CD8-positive, alpha-beta memory T cell (primary cell): ENCODE measurements around the gene ZFAND3. TPM values are rescaled to one million over a fixed set of nuclear protein-coding genes. Genes with fewer than 3 reads are reported as not detected.

Source experiments
- CTCF ChIA-PET: fragments of 350-600 bp; sonication (Branson Sonifier 250); formaldehyde crosslinking; loops from one replicate; lab custom pipeline; 2021; ENCODE audit warnings: antibody characterized with exemption; lab: Charles Lee
- POLR2A ChIA-PET: fragments of 350-600 bp; sonication (Branson Sonifier 250); formaldehyde crosslinking; loops from one replicate; lab custom pipeline; 2021; ENCODE audit warnings: antibody characterized with exemption; lab: Charles Lee
- DNase-seq, 5 donors: peaks; one replicate each; pipeline versions ENCODE4 v3.0.0 to v3.0.0-alpha.2; 2020 to 2022; ENCODE audit warnings: mixed read lengths in 1 of 5
- H3K27ac ChIP-seq: one replicate; pipeline ENCODE4 v1.7.0; 2013; ENCODE audit warnings: low read depth, mild to moderate bottlenecking, low read length, moderate library complexity
- H3K27me3 ChIP-seq: 2 replicates; pipeline ENCODE4 v1.7.0; 2013; ENCODE audit warnings: low read length, mild to moderate bottlenecking; ENCODE audit not compliant: insufficient read depth, poor library complexity, severe bottlenecking
- H3K36me3 ChIP-seq: 2 replicates; pipeline ENCODE4 v1.7.0; 2013; ENCODE audit warnings: mild to moderate bottlenecking, low read length, moderate library complexity; ENCODE audit not compliant: insufficient read depth
- H3K4me1 ChIP-seq: 2 replicates; pipeline ENCODE4 v1.7.0; 2013; ENCODE audit warnings: mild to moderate bottlenecking, low read length, moderate library complexity; ENCODE audit not compliant: insufficient read depth
- H3K4me3 ChIP-seq: 2 replicates; pipeline ENCODE4 v1.7.0; 2013; ENCODE audit warnings: mild to moderate bottlenecking, low read length
- H3K9me3 ChIP-seq: 2 replicates; pipeline ENCODE4 v1.7.0; 2013; ENCODE audit warnings: mild to moderate bottlenecking, low read length
- H3K27ac Mint-ChIP-seq, 8 donors: one replicate each; pipeline ENCODE4 v1.8.0; 2020 to 2021; ENCODE audit warnings: mixed read lengths in 8 of 8, mild to moderate bottlenecking in 6 of 8, inconsistent platforms in 3 of 8, moderate library complexity in 3 of 8
- H3K27me3 Mint-ChIP-seq, 2 donors: one replicate each; pipeline ENCODE4 v1.8.0; 2020 to 2021; ENCODE audit warnings: mixed read lengths in 2 of 2, mild to moderate bottlenecking in 1 of 2, moderate library complexity in 1 of 2
- H3K36me3 Mint-ChIP-seq, 3 donors: one replicate each; pipeline ENCODE4 v1.8.0; 2020 to 2021; ENCODE audit warnings: mixed read lengths in 3 of 3, inconsistent platforms in 1 of 3, mild to moderate bottlenecking in 1 of 3
- H3K4me1 Mint-ChIP-seq, 3 donors: one replicate each; pipeline ENCODE4 v1.8.0; 2020 to 2021; ENCODE audit warnings: mixed read lengths in 3 of 3, inconsistent platforms in 1 of 3, mild to moderate bottlenecking in 1 of 3
- H3K4me3 Mint-ChIP-seq, 7 donors: one replicate each; pipeline ENCODE4 v1.8.0; 2020 to 2021; ENCODE audit warnings: mixed read lengths in 7 of 7, mild to moderate bottlenecking in 6 of 7, moderate library complexity in 4 of 7, inconsistent platforms in 2 of 7
- H3K9me3 Mint-ChIP-seq, 5 donors: one replicate each; pipeline ENCODE4 v1.8.0; 2020 to 2022; ENCODE audit warnings: mixed read lengths in 5 of 5, mild to moderate bottlenecking in 3 of 5, moderate library complexity in 2 of 5, inconsistent platforms in 1 of 5
- polyA plus RNA-seq: library from polyadenylated mRNA; unstranded; fragments of 300-500 nt; fragmentation: Illumina TruSeq; gene quantifications from one replicate; pipeline ENCODE4 v1.2.3, GENCODE V29; 2021
- total RNA-seq, 2 experiments: library from RNA; stranded (reverse); gene quantifications; one replicate each; pipeline ENCODE4 v1.2.3, GENCODE V29; 2021

Gene ZFAND3
- total and polyA plus RNA-seq, 3 experiments from 2014 or later: 5.2 to 29.4 (median 29.1) TPM

DNA sequence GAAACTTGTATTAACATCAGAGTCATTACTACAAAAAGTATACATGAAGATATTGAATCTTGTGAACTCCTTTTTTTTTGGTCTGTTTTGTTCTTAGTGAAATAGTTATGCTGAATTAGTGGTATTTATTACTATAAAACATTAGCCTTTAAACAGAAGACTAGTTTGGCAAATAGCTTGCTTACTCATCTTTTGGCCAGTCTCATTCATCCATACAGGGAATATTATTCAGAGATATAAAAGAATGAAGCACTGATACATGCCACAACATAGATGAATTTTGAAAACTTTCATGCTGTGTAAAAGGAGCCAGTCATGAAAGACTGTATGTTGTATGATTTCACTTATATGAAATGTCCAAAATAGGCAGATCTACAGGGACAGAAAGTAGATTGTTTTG lies 205.9 kb downstream of the ZFAND3 start:
- Mint-ChIP-seq H3K9me3 (peaks cover 0 to 10% (median 0%) of the 10 kb centered on the region in 5 donors), H3K27me3 (no peaks in the 10 kb centered on the region), H3K36me3 (peaks cover 0 to 2% (median 0%) of the 10 kb centered on the region in 3 donors), H3K27ac (no peak overlapping the region), H3K4me3 (no peak overlapping the region), H3K4me1 (peaks cover 48 to 71% (median 67%) of the 10 kb centered on the region in 3 donors)
- no peak overlapping the region for H3K27ac ChIP-seq
- peaks cover 6% of the 10 kb centered on the region for H3K4me1 ChIP-seq
- no peaks in the 10 kb centered on the region for H3K27me3 ChIP-seq
- H3K9me3 ChIP-seq: no peaks in the 10 kb centered on the region
- no peak overlapping the region for H3K4me3 ChIP-seq
- H3K36me3 ChIP-seq: no peaks in the 10 kb centered on the region
- POLR2A ChIA-PET: no interaction called here
- DNase-seq: no peak
- CTCF ChIA-PET: no interaction called here

DNA sequence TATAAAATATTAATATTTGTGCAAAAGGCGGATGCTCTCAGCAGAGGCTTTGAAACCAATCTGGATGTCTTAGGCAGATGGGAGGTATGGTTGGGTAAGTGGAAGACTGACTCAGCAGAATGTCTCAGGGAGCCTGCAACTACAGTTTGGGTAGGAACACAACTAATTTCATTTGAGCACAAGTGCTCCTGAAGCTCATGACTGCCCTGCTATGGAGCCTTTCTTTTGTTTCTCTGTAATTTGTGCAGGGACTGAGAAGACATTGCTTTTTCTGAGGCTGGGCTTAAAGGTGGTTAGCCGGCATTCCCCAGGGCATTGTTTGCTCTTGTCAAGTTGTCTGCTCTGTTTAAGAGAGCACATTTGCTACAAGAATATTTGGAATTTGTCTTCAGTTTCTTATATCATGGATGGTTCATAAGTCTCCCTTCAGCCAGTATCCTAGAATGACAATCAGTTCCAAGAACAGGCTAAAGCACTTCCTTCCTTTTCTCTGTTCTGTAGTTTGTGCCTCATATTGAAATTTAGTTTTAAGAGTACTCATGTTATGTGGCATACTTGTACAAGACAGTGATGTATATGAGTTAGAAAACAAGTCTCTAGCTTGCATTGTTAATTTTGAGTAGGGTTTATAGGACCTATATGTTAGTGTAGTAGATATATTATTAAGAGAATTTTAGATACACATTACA lies 208.3 kb downstream of the ZFAND3 start:
- Histone ChIP-seq H3K27ac (no peak overlapping the region), H3K4me3 (no peak overlapping the region), H3K4me1 (peaks cover 10% of the 10 kb centered on the region), H3K36me3 (no peaks in the 10 kb centered on the region), H3K27me3 (no peaks in the 10 kb centered on the region), H3K9me3 (no peaks in the 10 kb centered on the region)
- ChIA-PET POLR2A (no interaction called here), CTCF (no interaction called here)
- no peak for DNase-seq
- Mint-ChIP-seq H3K27ac (no peak overlapping the region), H3K9me3 (peaks cover 0 to 10% (median 0%) of the 10 kb centered on the region in 5 donors), H3K36me3 (peaks cover 0 to 2% (median 0%) of the 10 kb centered on the region in 3 donors), H3K27me3 (no peaks in the 10 kb centered on the region), H3K4me1 (peaks cover 48 to 77% (median 68%) of the 10 kb centered on the region in 3 donors), H3K4me3 (no peak overlapping the region)

DNA sequence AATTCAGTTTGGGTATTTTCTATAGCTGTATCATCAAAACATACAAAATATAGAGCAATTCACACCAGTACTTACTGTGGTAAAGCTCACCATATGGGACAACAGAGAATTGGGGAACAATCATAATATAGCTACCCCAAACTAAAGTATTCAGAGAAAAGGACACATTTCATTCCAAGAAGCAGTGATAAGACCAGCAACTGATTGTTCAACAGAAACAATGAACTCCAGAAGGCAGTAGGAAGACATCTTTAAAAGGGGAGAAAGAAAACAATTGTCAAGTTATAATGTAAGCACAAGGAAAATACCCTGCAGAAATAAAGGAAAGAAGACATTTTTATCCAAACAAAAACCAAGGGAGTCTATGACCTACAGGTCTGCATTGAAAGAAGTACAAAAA lies 210.9 kb downstream of the ZFAND3 start:
- H3K9me3 ChIP-seq: no peaks in the 10 kb centered on the region
- POLR2A ChIA-PET: no interaction called here
- Mint-ChIP-seq H3K27me3 (no peaks in the 10 kb centered on the region), H3K36me3 (no peaks in the 10 kb centered on the region), H3K9me3 (no peaks in the 10 kb centered on the region), H3K4me1 (peaks cover 63 to 92% (median 90%) of the 10 kb centered on the region in 3 donors), H3K4me3 (no peak overlapping the region), H3K27ac (no peak overlapping the region)
- CTCF ChIA-PET: no interaction called here
- no peak overlapping the region for H3K4me3 ChIP-seq
- no peaks in the 10 kb centered on the region for H3K27me3 ChIP-seq
- peaks cover 24% of the 10 kb centered on the region for H3K4me1 ChIP-seq
- H3K36me3 ChIP-seq: no peaks in the 10 kb centered on the region
- no peak for DNase-seq
- no peak overlapping the region for H3K27ac ChIP-seq

DNA sequence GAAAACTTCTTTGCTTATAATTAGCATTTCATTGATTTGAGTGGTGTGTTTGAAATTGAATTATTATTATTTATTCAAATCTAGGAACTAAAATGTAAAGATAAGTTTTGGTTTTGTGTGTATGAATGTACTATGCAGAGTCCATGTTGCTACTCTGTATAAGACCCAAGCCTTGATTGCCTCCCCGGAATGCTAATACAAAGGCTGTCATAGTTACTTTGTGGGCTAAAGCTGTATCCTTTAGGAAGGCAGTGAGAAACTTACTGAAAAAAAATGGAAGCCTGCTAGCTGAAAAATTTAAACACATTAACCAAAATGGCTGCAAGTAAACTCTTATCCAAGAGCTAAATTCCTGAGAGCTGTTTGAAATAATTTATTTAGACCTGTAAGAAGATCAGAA lies 213.3 kb downstream of the ZFAND3 start:
- Mint-ChIP-seq H3K9me3 (no peaks in the 10 kb centered on the region), H3K4me3 (no peak overlapping the region), H3K27ac (no peak overlapping the region), H3K36me3 (peaks cover 0 to 2% (median 0%) of the 10 kb centered on the region in 3 donors), H3K27me3 (no peaks in the 10 kb centered on the region), H3K4me1 (peaks cover 62 to 86% (median 77%) of the 10 kb centered on the region in 3 donors)
- POLR2A ChIA-PET: no interaction called here
- no peaks in the 10 kb centered on the region for H3K9me3 ChIP-seq
- H3K27me3 ChIP-seq: no peaks in the 10 kb centered on the region
- no peak overlapping the region for H3K27ac ChIP-seq
- CTCF ChIA-PET: no interaction called here
- no peaks in the 10 kb centered on the region for H3K36me3 ChIP-seq
- DNase-seq: no peak
- no peak overlapping the region for H3K4me3 ChIP-seq
- peaks cover 24% of the 10 kb centered on the region for H3K4me1 ChIP-seq

DNA sequence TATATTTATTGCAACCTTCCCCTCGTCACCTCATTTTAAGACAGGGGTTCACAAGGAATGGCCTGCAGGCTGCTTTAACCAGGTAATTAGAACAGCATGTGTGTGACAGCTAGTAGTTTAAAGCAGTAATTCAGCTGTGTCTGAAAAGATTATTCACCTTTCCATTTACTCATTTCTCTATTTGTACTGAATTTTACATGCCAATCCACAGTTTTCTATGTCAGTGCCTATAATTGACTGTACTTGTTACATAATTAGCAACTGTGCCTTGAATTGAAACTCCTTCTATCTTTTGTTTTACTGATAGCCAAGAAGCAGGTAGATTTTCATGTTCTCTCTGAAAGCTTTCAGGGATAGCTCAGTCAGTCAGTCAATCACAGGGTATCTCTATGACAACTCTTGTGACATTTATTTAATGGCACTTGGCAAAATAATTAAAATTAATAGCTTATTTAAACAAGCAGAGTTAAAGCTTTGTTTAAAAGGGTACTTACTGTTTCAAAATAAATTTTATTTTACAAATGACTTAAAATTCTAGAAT lies 214.0 kb downstream of the ZFAND3 start:
- H3K36me3 Mint-ChIP-seq: peaks cover 0 to 2% (median 0%) of the 10 kb centered on the region in 3 donors
- ChIA-PET CTCF (no interaction called here), POLR2A (no interaction called here)
- no peak overlapping the region for H3K27ac Mint-ChIP-seq
- H3K4me1 Mint-ChIP-seq: peaks cover 59 to 84% (median 77%) of the 10 kb centered on the region in 3 donors
- no peak overlapping the region for H3K4me3 Mint-ChIP-seq
- H3K27me3 Mint-ChIP-seq: no peaks in the 10 kb centered on the region
- H3K9me3 Mint-ChIP-seq: no peaks in the 10 kb centered on the region
- H3K9me3 ChIP-seq: no peaks in the 10 kb centered on the region
- H3K4me3 ChIP-seq: no peak overlapping the region
- peaks cover 22% of the 10 kb centered on the region for H3K4me1 ChIP-seq
- H3K36me3 ChIP-seq: no peaks in the 10 kb centered on the region
- no peak overlapping the region for H3K27ac ChIP-seq
- no peaks in the 10 kb centered on the region for H3K27me3 ChIP-seq
- no peak for DNase-seq

DNA sequence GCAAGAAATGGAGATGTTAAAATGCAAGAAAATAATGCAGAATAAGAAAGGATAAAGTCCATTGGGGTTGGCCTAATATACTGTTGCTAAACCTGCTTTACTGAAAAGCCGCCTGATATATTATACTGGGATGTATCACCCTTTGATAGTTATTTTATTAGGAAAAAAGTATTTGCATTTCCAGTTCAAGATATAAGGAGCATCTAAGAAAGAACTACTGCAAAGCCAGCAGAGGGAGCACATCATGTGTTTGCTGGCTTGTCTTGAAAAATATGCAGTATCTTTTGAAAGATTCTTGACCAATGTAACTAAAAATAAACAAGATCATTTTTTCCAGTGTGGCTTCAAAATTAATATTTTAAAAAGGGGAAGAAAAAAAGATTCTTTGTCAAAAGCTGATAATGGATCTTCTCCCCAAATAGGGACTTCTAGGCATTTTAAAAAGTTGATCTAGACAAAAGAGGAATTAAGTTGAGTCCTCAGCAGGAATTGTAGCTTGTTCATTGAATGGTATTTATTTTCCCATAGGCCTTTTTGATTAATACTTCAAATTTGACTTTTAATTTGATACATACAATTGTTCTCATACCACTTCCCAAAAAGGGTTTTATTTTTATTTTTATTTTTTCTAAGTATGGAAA lies 214.9 kb downstream of the ZFAND3 start:
- Histone ChIP-seq H3K36me3 (no peaks in the 10 kb centered on the region), H3K27me3 (no peaks in the 10 kb centered on the region), H3K9me3 (no peaks in the 10 kb centered on the region), H3K4me1 (peaks cover 26% of the 10 kb centered on the region), H3K27ac (no peak overlapping the region), H3K4me3 (no peak overlapping the region)
- peaks cover 61 to 85% (median 74%) of the 10 kb centered on the region in 3 donors for H3K4me1 Mint-ChIP-seq
- DNase-seq: no peak
- H3K27me3 Mint-ChIP-seq: no peaks in the 10 kb centered on the region
- ChIA-PET POLR2A (no interaction called here), CTCF (no interaction called here)
- peaks cover 0 to 2% (median 0%) of the 10 kb centered on the region in 3 donors for H3K36me3 Mint-ChIP-seq
- peak overlapping the region in 1 of 8 donors; percentile 49 for H3K27ac Mint-ChIP-seq
- no peak overlapping the region for H3K4me3 Mint-ChIP-seq
- no peaks in the 10 kb centered on the region for H3K9me3 Mint-ChIP-seq

DNA sequence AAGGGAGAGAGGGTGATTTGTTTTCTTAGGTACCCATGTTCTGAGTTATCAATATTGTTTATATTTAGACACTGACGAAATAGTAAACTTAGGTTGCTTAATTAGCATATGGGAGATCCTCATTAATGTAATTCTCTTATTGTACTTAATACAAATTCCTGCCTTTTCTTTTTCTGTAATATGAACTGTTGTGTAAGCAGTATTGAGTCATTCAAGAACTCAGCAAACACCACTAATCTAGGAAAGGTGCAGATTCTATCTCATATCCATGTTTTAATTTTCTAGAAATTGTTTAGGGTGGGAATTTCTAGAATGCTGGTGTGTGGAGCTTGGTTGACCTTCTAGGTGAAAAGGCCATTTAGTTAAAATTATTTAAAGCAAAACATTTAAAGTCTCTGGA lies 216.0 kb downstream of the ZFAND3 start:
- H3K27me3 Mint-ChIP-seq: no peaks in the 10 kb centered on the region
- DNase-seq: no peak
- H3K4me3 Mint-ChIP-seq: no peak overlapping the region
- Histone ChIP-seq H3K4me3 (no peak overlapping the region), H3K4me1 (peaks cover 23% of the 10 kb centered on the region), H3K36me3 (no peaks in the 10 kb centered on the region), H3K27me3 (no peaks in the 10 kb centered on the region), H3K27ac (no peak overlapping the region), H3K9me3 (no peaks in the 10 kb centered on the region)
- CTCF ChIA-PET: no interaction called here
- H3K9me3 Mint-ChIP-seq: no peaks in the 10 kb centered on the region
- POLR2A ChIA-PET: no interaction called here
- peak overlapping the region in 1 of 8 donors; percentile 50 for H3K27ac Mint-ChIP-seq
- H3K36me3 Mint-ChIP-seq: peaks cover 0 to 2% (median 0%) of the 10 kb centered on the region in 3 donors
- peaks cover 57 to 82% (median 71%) of the 10 kb centered on the region in 3 donors for H3K4me1 Mint-ChIP-seq

DNA sequence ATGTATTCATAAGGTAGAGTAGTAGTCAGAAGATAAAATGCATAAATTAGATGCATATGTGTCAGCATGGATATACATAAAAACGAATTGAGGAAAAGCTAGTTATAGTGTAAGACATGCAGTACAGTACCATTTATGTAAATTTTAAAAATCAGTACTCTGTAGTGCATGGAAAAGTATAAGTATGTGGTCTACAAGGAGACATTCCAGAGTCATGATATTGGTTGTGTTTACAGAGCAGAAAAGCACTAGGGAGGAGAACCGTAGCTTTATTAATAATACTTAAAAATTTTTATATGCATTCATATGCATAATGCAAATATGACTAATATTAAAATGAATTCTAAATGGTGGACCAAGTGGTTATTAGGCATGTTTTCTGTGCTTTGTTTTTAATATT lies 220.0 kb downstream of the ZFAND3 start:
- Mint-ChIP-seq H3K4me3 (no peak overlapping the region), H3K27ac (no peak overlapping the region), H3K36me3 (peaks cover 0 to 6% (median under 1%) of the 10 kb centered on the region in 3 donors), H3K27me3 (no peaks in the 10 kb centered on the region), H3K4me1 (peaks cover 37 to 59% (median 49%) of the 10 kb centered on the region in 3 donors), H3K9me3 (no peaks in the 10 kb centered on the region)
- H3K4me3 ChIP-seq: no peak overlapping the region
- no peaks in the 10 kb centered on the region for H3K9me3 ChIP-seq
- POLR2A ChIA-PET: no interaction called here
- no peak overlapping the region for H3K27ac ChIP-seq
- CTCF ChIA-PET: no interaction called here
- H3K36me3 ChIP-seq: no peaks in the 10 kb centered on the region
- H3K4me1 ChIP-seq: peaks cover 14% of the 10 kb centered on the region
- DNase-seq: no peak
- H3K27me3 ChIP-seq: no peaks in the 10 kb centered on the region
